ENCODE data around the gene DGKG.

- TF ChIP-seq CTCF (IDR thresholded peaks at IDR 0.05) (no peak), POLR2A (IDR thresholded peaks at IDR 0.05) (no peak)
Observed at GRCh38 chr3:186198442-186198841, 163.6 kb downstream of the DGKG start.
